H1 (cell line): ENCODE measurements around the gene DDI2. TPM values are rescaled to one million over a fixed set of nuclear protein-coding genes. Genes with fewer than 3 reads are reported as not detected.
A peak's percentile ranks its signal among the peaks of the same experiment; 100 is the strongest.

ENCODE experiments used
- CTCF ChIA-PET: fragments of 300-600 bp; sonication (Branson Sonifier 250); formaldehyde crosslinking; loops from one replicate; lab custom pipeline; 2021; ENCODE audit not compliant: partially characterized antibody; lab: Charles Lee
- POLR2A ChIA-PET: fragments of 300-600 bp; sonication (Branson Sonifier 250); formaldehyde crosslinking; loops from one replicate; lab custom pipeline; 2021; ENCODE audit warnings: inconsistent platforms; ENCODE audit not compliant: partially characterized antibody; lab: Charles Lee
- DNase-seq, 2 experiments: peaks; one replicate each; pipeline versions ENCODE4 v3.0.0 to v3.0.0-alpha.2; 2010 to 2022; ENCODE audit warnings: low spot score in 2 of 2, low read depth in 1 of 2, mixed read lengths in 1 of 2
- FAIRE-seq: peaks from 2 replicates; lab custom pipeline; 2011; peaks lifted over from hg19 to GRCh38; lab: Jason Lieb, UNC
- H2AFZ ChIP-seq: 2 replicates; pipeline ENCODE4 v1.8.1; 2012; ENCODE audit warnings: low read length, inconsistent platforms
- H2AK5ac ChIP-seq: 2 replicates; pipeline ENCODE4 v1.6.1; 2013; ENCODE audit warnings: low read depth, low read length
- H2BK120ac ChIP-seq: replicated peaks from 2 replicates; pipeline ENCODE3; 2013; ENCODE audit warnings: low read depth, low read length, inconsistent platforms
- H2BK12ac ChIP-seq: 2 replicates; pipeline ENCODE4 v1.6.1; 2013; ENCODE audit warnings: low read depth, low read length
- H2BK15ac ChIP-seq: 2 replicates; pipeline ENCODE4 v1.6.1; 2013; ENCODE audit warnings: low read length
- H2BK20ac ChIP-seq: 2 replicates; pipeline ENCODE4 v1.6.1; 2013; ENCODE audit warnings: low read length
- H2BK5ac ChIP-seq: 2 replicates; pipeline ENCODE4 v1.6.1; 2013; ENCODE audit warnings: low read depth, low read length
- H3K14ac ChIP-seq: 2 replicates; pipeline ENCODE4 v1.6.1; 2013; ENCODE audit warnings: inconsistent platforms; ENCODE audit not compliant: insufficient read length
- H3K18ac ChIP-seq: 2 replicates; pipeline ENCODE4 v1.6.1; 2013; ENCODE audit warnings: low read length; ENCODE audit errors: extremely low read depth
- H3K23ac ChIP-seq: 2 replicates; pipeline ENCODE4 v1.6.1; 2013; ENCODE audit warnings: inconsistent platforms; ENCODE audit not compliant: insufficient read length
- H3K23me2 ChIP-seq: 2 replicates; pipeline ENCODE4 v1.6.1; 2013; ENCODE audit warnings: low read depth, low read length
- H3K27ac ChIP-seq: 2 replicates; pipeline ENCODE4 v1.6.1; 2011; ENCODE audit warnings: low read depth, low read length, inconsistent platforms
- H3K27me3 ChIP-seq, 4 experiments: replicated peaks in 1 of 4; 1 replicate in 1 of 4; 2 replicates in 3 of 4; pipeline versions ENCODE4 v1.6.1 to v1.8.1; 2011 to 2013; ENCODE audit warnings: low read length in 3 of 4, mild to moderate bottlenecking in 3 of 4, inconsistent platforms in 2 of 4, mixed read lengths in 2 of 4, moderate library complexity in 1 of 4; ENCODE audit not compliant: control insufficient read depth in 3 of 4, insufficient read depth in 3 of 4; ENCODE audit errors: extremely low read depth in 1 of 4
- H3K36me3 ChIP-seq, 4 experiments: 2 replicates each; pipeline versions ENCODE4 v1.6.1 to v1.8.1; 2011 to 2013; ENCODE audit warnings: mild to moderate bottlenecking in 4 of 4, low read length in 3 of 4, moderate library complexity in 2 of 4, control low read depth in 1 of 4, inconsistent platforms in 1 of 4; ENCODE audit not compliant: insufficient read depth in 4 of 4, control insufficient read depth in 2 of 4
- H3K4ac ChIP-seq: replicated peaks from 2 replicates; pipeline ENCODE3; 2013; ENCODE audit warnings: low read length, low read depth, mixed read lengths, inconsistent platforms; ENCODE audit not compliant: insufficient read length
- H3K4me1 ChIP-seq, 4 experiments: replicated peaks in 1 of 4; 1 replicate in 1 of 4; 2 replicates in 3 of 4; pipeline versions ENCODE4 v1.6.1 to v1.8.1; 2011 to 2013; ENCODE audit warnings: low read length in 3 of 4, inconsistent platforms in 2 of 4, mixed read lengths in 1 of 4; ENCODE audit not compliant: insufficient read depth in 4 of 4, control insufficient read depth in 3 of 4
- H3K4me2 ChIP-seq, 2 experiments: 2 replicates each; pipeline versions ENCODE4 v1.6.1 to v1.8.1; 2011 to 2013; ENCODE audit warnings: low read depth in 2 of 2, low read length in 2 of 2, control low read depth in 1 of 2, inconsistent platforms in 1 of 2, mild to moderate bottlenecking in 1 of 2; ENCODE audit not compliant: insufficient read depth in 1 of 2
- H3K4me3 ChIP-seq, 4 experiments: fragments of 200-600, 300-600 bp in 1 of 4; sonication (generic), shearing (Covaris generic), sonication (Bioruptor Twin) in 1 of 4; 2 replicates each; pipeline versions ENCODE4 v1.5.1 to v1.8.1; 2011 to 2016; ENCODE audit warnings: low read length in 4 of 4, low read depth in 3 of 4, control low read depth in 2 of 4, inconsistent platforms in 2 of 4, mild to moderate bottlenecking in 2 of 4, mixed read lengths in 1 of 4, moderate library complexity in 1 of 4; ENCODE audit not compliant: insufficient read depth in 2 of 4; ENCODE audit errors: extremely low read depth in 1 of 4
- H3K56ac ChIP-seq: replicated peaks from 2 replicates; pipeline ENCODE3; 2013; ENCODE audit warnings: low read depth, mild to moderate bottlenecking, mixed read lengths, low read length, inconsistent platforms; ENCODE audit not compliant: insufficient read length
- H3K79me1 ChIP-seq: 2 replicates; pipeline ENCODE4 v1.6.1; 2013; ENCODE audit warnings: low read depth, low read length, control low read depth
- H3K79me2 ChIP-seq, 2 experiments: 2 replicates each; pipeline versions ENCODE4 v1.6.1 to v1.8.1; 2012 to 2013; ENCODE audit warnings: low read length in 2 of 2, mild to moderate bottlenecking in 2 of 2, inconsistent platforms in 1 of 2; ENCODE audit not compliant: insufficient read depth in 2 of 2, control insufficient read depth in 1 of 2
- H3K9ac ChIP-seq, 4 experiments: replicated peaks in 1 of 4; 1 replicate in 1 of 4; 2 replicates in 3 of 4; pipeline versions ENCODE4 v1.6.1 to v1.8.1; 2011 to 2013; ENCODE audit warnings: low read depth in 3 of 4, low read length in 3 of 4, control low read depth in 2 of 4, mild to moderate bottlenecking in 2 of 4, moderate library complexity in 2 of 4, inconsistent platforms in 1 of 4; ENCODE audit errors: extremely low read depth in 1 of 4
- H3K9me3 ChIP-seq, 2 experiments: 2 replicates each; pipeline versions ENCODE4 v1.6.1 to v1.8.1; 2012 to 2013; ENCODE audit warnings: mild to moderate bottlenecking in 2 of 2, moderate library complexity in 2 of 2, control low read depth in 1 of 2, inconsistent platforms in 1 of 2, low read depth in 1 of 2, low read length in 1 of 2, mixed read lengths in 1 of 2; ENCODE audit not compliant: insufficient read depth in 2 of 2
- H4K20me1 ChIP-seq, 2 experiments: replicated peaks in 1 of 2; 2 replicates each; pipeline versions ENCODE3 to v1.8.1; 2011 to 2013; ENCODE audit warnings: inconsistent platforms in 2 of 2, low read length in 2 of 2, mild to moderate bottlenecking in 1 of 2; ENCODE audit not compliant: insufficient read depth in 2 of 2, control insufficient read depth in 1 of 2
- H4K5ac ChIP-seq: 2 replicates; pipeline ENCODE4 v1.6.1; 2013; ENCODE audit warnings: low read length, low read depth, mixed read lengths, inconsistent platforms; ENCODE audit not compliant: insufficient read length
- H4K8ac ChIP-seq: 2 replicates; pipeline ENCODE4 v1.8.0; 2013; ENCODE audit warnings: mild to moderate bottlenecking, moderate library complexity, low read length, inconsistent platforms; ENCODE audit not compliant: insufficient read depth; ENCODE audit errors: extremely low read depth
- H4K91ac ChIP-seq: replicated peaks from 2 replicates; pipeline ENCODE3; 2013; ENCODE audit warnings: low read length, mixed read lengths, inconsistent platforms; ENCODE audit not compliant: insufficient read length
- CHD1 ChIP-seq: IDR thresholded peaks from 2 replicates; pipeline ENCODE4 v1.6.1; 2012; ENCODE audit warnings: low read depth, low read length, improper control_type of control experiment
- CTBP2 ChIP-seq: IDR thresholded peaks from 2 replicates; pipeline ENCODE4 v1.7.0; 2011; ENCODE audit warnings: borderline replicate concordance, mild to moderate bottlenecking, moderate library complexity, mixed read lengths, low read length; ENCODE audit not compliant: insufficient read depth, insufficient read length
- EGR1 ChIP-seq: IDR thresholded peaks from 2 replicates; pipeline ENCODE4 v1.6.1; 2011; ENCODE audit warnings: low read depth, low read length, borderline replicate concordance
- EZH2 ChIP-seq: fragments of 200-600 bp; sonication (generic); IDR thresholded peaks from 2 replicates; pipeline ENCODE4 v1.7.1; 2012; ENCODE audit warnings: low read depth, mild to moderate bottlenecking, moderate library complexity, low read length, inconsistent platforms; ENCODE audit not compliant: severe bottlenecking
- JUND ChIP-seq: IDR thresholded peaks from 2 replicates; pipeline ENCODE4 v1.6.1; 2011; ENCODE audit warnings: mild to moderate bottlenecking, improper control_type of control experiment, low read length
- KDM4A ChIP-seq: IDR thresholded peaks from one replicate; pipeline ENCODE4 v1.7.1; 2012; ENCODE audit warnings: low read depth, mild to moderate bottlenecking, moderate library complexity, low read length, inconsistent platforms; ENCODE audit not compliant: severe bottlenecking
- KDM5A ChIP-seq: fragments of 200-600 bp; IDR thresholded peaks from 2 replicates; pipeline ENCODE4 v1.7.1; 2012; ENCODE audit warnings: mild to moderate bottlenecking, low read length, inconsistent platforms, mixed read lengths
- SRF ChIP-seq: IDR thresholded peaks from 2 replicates; pipeline ENCODE4 v1.6.1; 2011; ENCODE audit warnings: mild to moderate bottlenecking, low read depth, low read length, moderate library complexity
- ZNF274 ChIP-seq: IDR thresholded peaks from 2 replicates; pipeline ENCODE4 v1.7.0; 2012; ENCODE audit warnings: low read length, borderline replicate concordance; ENCODE audit errors: extremely low read depth
- WGBS, 2 experiments: shearing (Covaris generic) in 1 of 2; methylation state at CpG; one replicate each; pipeline versions ENCODE4 v1.1.6 to v1.1.7; 2013 to 2015; ENCODE audit warnings: low lambda C conversion rate in 2 of 2, mixed read lengths in 2 of 2, inconsistent platforms in 1 of 2, low coverage in 1 of 2, missing lambda C conversion rate in 1 of 2; ENCODE audit not compliant: insufficient replicate concordance in 2 of 2, insufficient coverage in 1 of 2, insufficient read length in 1 of 2; ENCODE audit errors: extremely low coverage in 1 of 2, missing lambda C conversion rate in 1 of 2; 5-methylcytosine and 5-hydroxymethylcytosine counted together
- polyA plus RNA-seq, 7 experiments: library from polyadenylated mRNA; depleted of rRNA in 3 of 7; stranded (reverse) in 5 of 7; unstranded in 2 of 7; fragments of >200 nt in 5 of 7; fragments of 200-250 nt in 2 of 7; gene quantifications; 1 replicate in 5 of 7; 2 replicates in 1 of 7; 4 replicates in 1 of 7; pipeline versions ENCODE4 v1.2.1 to v1.2.3, GENCODE V29; 2011 to 2013; ENCODE audit warnings: missing spikeins in 2 of 7, mixed read lengths in 2 of 7
- total RNA-seq: library from RNA; stranded (reverse); fragmentation: NEBNext Ultra II Directional; extraction: Animal tissue kit (Norgen Biotek cat#: 25700); gene quantifications from 2 replicates; pipeline ENCODE4 v1.2.1, GENCODE V29; 2021

DDI2 gene
- total and polyA plus RNA-seq, 2 of the 8 experiments (the other 6 are each of a cell fraction or from before 2014, with no cell fraction given), result 7.7 to 38.3 TPM

DNA sequence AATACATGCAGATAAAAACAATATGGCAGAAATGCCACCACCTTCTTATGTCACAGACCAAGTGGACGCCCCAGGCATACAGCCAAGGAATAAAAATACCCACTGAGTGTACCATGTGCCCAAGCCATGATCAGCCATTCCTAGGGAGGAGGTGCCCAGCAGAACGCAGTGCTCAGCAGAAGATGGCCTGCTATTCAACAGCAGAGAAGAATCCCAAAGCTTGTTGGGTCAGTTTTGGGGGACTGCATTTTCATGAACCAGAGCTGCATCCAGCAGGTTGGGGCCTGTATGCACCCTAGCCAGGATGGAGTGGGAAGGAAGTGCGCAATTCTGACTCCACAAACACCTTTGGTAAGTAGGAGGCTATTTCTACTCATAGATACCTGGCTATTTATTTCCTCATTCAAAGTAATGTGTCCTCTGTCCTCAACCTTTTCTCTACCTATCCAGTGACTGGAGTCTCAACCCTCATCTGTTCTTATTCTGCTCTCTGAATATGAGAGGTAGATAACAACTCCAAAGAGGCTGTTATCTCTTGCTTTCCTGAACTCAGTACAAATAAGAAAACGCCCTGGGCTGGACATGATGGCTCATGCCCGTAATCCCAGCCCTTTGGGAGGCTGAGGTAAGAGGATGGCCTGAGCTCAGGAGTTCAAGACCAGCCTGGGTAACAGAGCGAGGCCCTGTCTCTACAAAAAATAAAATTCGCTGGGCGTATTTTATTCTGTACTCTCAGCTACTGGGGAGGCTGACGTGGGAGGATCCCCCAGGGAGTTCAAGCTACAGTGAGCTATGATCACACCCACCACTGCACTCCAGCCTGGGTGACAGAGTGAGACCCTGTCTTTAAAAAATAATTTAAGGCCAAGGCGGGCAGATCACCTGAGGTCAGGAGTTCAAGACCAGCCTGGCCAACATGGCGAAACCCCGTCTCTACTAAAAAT lies 64.4 kb downstream of the DDI2 start:
- H2BK120ac ChIP-seq, result no peak overlapping the region
- no peak overlapping the region for H3K9ac ChIP-seq
- H2AFZ ChIP-seq, result no peak overlapping the region; the same call in 1 of the 2 replicates
- H3K4me1 ChIP-seq, result peaks cover 0 to 3% (median 0%) of the 10 kb centered on the region in 4 experiments; a peak in 2 of 7 replicates
- H3K36me3 ChIP-seq, result no peaks in the 10 kb centered on the region
- H3K27ac ChIP-seq, result no peak overlapping the region
- POLR2A ChIA-PET, result interaction anchor here (1.0 to 2.3 kb wide), 5 partner anchors 8 to 97 kb away, joined by 3 to 5 read pairs (median 4); no protein-coding TSS in a partner anchor
- H3K79me1 ChIP-seq, result peaks cover 3% of the 10 kb centered on the region
- no peak overlapping the region for H2AK5ac ChIP-seq
- peaks cover 2% of the 10 kb centered on the region; the same call in 1 of the 2 replicates for H3K23me2 ChIP-seq
- CTCF ChIA-PET, result interaction anchor here (0.9 to 2.9 kb wide), 5 partner anchors 9 to 46 kb away, joined by 3 to 10 read pairs (median 4); no protein-coding TSS in a partner anchor
- WGBS, 2 experiments, result 88% methylated on average over 12 of the region's 12 CpGs; no CpG with 5 or more reads in 1 of the 2 experiments
- no peak for FAIRE-seq
- no peaks in the 10 kb centered on the region for H3K27me3 ChIP-seq
- no peak for DNase-seq
- H3K56ac ChIP-seq, result no peak overlapping the region
- peak overlapping the region; percentile 30; the same call in 1 of the 2 replicates for H2BK5ac ChIP-seq
- H4K91ac ChIP-seq, result no peak overlapping the region
- H3K4me2 ChIP-seq, result no peak overlapping the region
- H2BK12ac ChIP-seq, result no peak overlapping the region; the same call in 1 of the 2 replicates
- no peak overlapping the region for H3K23ac ChIP-seq
- H4K20me1 ChIP-seq, result peaks cover 0 to 3% of the 10 kb centered on the region in 2 experiments
- no peak overlapping the region for H3K4ac ChIP-seq
- peaks cover 4 to 17% of the 10 kb centered on the region in 2 experiments; a peak in 3 of 4 replicates for H3K79me2 ChIP-seq
- no peak overlapping the region for H3K4me3 ChIP-seq
- H4K8ac ChIP-seq, result no peak overlapping the region
- no peak overlapping the region for H4K5ac ChIP-seq
- 0 out of 2 replicates have a peak overlapping the region, but pooled peaks have one; percentile 19 for H2BK15ac ChIP-seq
- H2BK20ac ChIP-seq, result peak overlapping the region; percentile 9; the same call in 1 of the 2 replicates
- H3K18ac ChIP-seq, result no peak overlapping the region; the same call in 1 of the 2 replicates
- H3K9me3 ChIP-seq, result peaks cover 3 to 5% of the 10 kb centered on the region in 2 experiments
- H3K14ac ChIP-seq, result no peak overlapping the region
- TF ChIP-seq KDM5A, result no peak
- no peak for TF ChIP-seq EZH2
- TF ChIP-seq SRF, result no peak
- TF ChIP-seq EGR1, result no peak
- no peak for TF ChIP-seq CHD1
- no peak for TF ChIP-seq CTBP2
- no peak for TF ChIP-seq JUND
- no peak for TF ChIP-seq KDM4A
- no peak for TF ChIP-seq ZNF274
